ACC112 (cell line): ENCODE results near the gene COL28A1.

Experiments used
- H2AFZ ChIP-seq: fragments of 200-600 bp; sonication (generic); one replicate; pipeline ENCODE4 v1.6.0; 2017; ENCODE audit warnings: antibody characterized with exemption, low read length; ENCODE audit not compliant: unreplicated experiment
- H3K27ac ChIP-seq: fragments of 200-600 bp; sonication (generic); 2 replicates; pipeline ENCODE4 v1.5.1; 2014; ENCODE audit warnings: low read depth, mild to moderate bottlenecking, antibody characterized with exemption, low read length, moderate library complexity
- H3K27me3 ChIP-seq: fragments of 200-600 bp; sonication (generic); 2 replicates; pipeline ENCODE4 v1.6.1; 2014; ENCODE audit warnings: mild to moderate bottlenecking, antibody characterized with exemption, low read length, moderate library complexity, mixed read lengths; ENCODE audit not compliant: insufficient read depth
- H3K36me3 ChIP-seq: fragments of 200-600 bp; sonication (generic); 2 replicates; pipeline ENCODE4 v1.6.1; 2016; ENCODE audit warnings: mild to moderate bottlenecking, antibody characterized with exemption, low read length, moderate library complexity, mixed read lengths; ENCODE audit not compliant: insufficient read depth
- H3K4me1 ChIP-seq: fragments of 200-600 bp; sonication (generic); one replicate; pipeline ENCODE4 v1.6.1; 2016; ENCODE audit warnings: low read length, mixed read lengths; ENCODE audit not compliant: insufficient read depth, unreplicated experiment, control insufficient read depth
- H3K4me3 ChIP-seq: fragments of 200-600 bp; sonication (generic); 2 replicates; pipeline ENCODE4 v1.5.1; 2014; ENCODE audit warnings: mild to moderate bottlenecking, low read depth, low read length
- H3K79me2 ChIP-seq: fragments of 200-600 bp; sonication (generic); one replicate; pipeline ENCODE4 v1.6.0; 2016; ENCODE audit warnings: low read length; ENCODE audit not compliant: control insufficient read depth, unreplicated experiment, insufficient read depth

COL28A1 gene

GRCh38 chr7:7438851-7439250 lies 96.8 kb downstream of the COL28A1 start:
- Histone ChIP-seq H3K4me1 (peaks cover 25% of the 10 kb centered on the region), H3K4me3 (no peak overlapping the region), H3K27ac (peak overlapping the region; percentile 83), H3K27me3 (no peaks in the 10 kb centered on the region), H2AFZ (peak overlapping the region; percentile 60), H3K36me3 (no peaks in the 10 kb centered on the region), H3K79me2 (no peaks in the 10 kb centered on the region)

DNA sequence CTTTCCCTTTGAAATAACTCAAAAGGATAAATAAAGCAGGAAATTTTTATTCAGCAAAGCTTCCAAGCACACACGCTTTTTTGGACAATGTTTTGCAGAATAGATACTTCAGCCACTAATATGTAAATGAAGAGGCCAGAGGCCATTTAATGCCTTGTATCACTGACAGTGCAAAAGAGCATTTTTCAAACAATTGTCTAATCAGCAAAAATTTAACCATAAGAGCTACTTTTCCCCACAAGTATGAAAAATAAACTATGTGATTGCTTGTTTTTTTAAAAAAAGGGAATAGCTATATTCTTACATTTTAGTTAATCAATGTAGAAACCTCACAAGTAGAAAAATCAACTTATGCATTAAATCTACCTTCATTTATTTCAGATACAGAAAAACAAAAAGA lies 99.7 kb downstream of the COL28A1 start:
- peaks cover 27% of the 10 kb centered on the region for H3K4me1 ChIP-seq
- H3K27ac ChIP-seq: no peak overlapping the region

GRCh38 chr7:7434329-7434728 lies 101.3 kb downstream of the COL28A1 start:
- H3K36me3 ChIP-seq: no peaks in the 10 kb centered on the region
- no peak overlapping the region for H3K4me3 ChIP-seq
- H3K27ac ChIP-seq: no peak overlapping the region
- no peaks in the 10 kb centered on the region for H3K79me2 ChIP-seq
- no peaks in the 10 kb centered on the region for H3K27me3 ChIP-seq
- H2AFZ ChIP-seq: peak overlapping the region; percentile 53
- peaks cover 23% of the 10 kb centered on the region for H3K4me1 ChIP-seq

More for the DNA sequence above, 99.7 kb downstream of the COL28A1 start:
- Histone ChIP-seq H3K36me3 (no peaks in the 10 kb centered on the region), H2AFZ (no peak overlapping the region), H3K27me3 (no peaks in the 10 kb centered on the region), H3K4me3 (no peak overlapping the region), H3K79me2 (no peaks in the 10 kb centered on the region)

- Histone ChIP-seq H3K36me3 (no peaks in the 10 kb centered on the region), H2AFZ (peak overlapping the region; percentile 53), H3K79me2 (no peaks in the 10 kb centered on the region), H3K4me1 (peaks cover 24% of the 10 kb centered on the region), H3K27ac (no peak overlapping the region), H3K27me3 (no peaks in the 10 kb centered on the region), H3K4me3 (no peak overlapping the region)
Observed at GRCh38 chr7:7433811-7434210, 101.9 kb downstream of the COL28A1 start.

- Histone ChIP-seq H3K4me1 (peaks cover 22% of the 10 kb centered on the region), H3K27me3 (no peaks in the 10 kb centered on the region), H3K36me3 (no peaks in the 10 kb centered on the region), H2AFZ (no peak overlapping the region), H3K79me2 (no peaks in the 10 kb centered on the region), H3K4me3 (no peak overlapping the region), H3K27ac (no peak overlapping the region)
Observed at GRCh38 chr7:7432979-7433378, 102.7 kb downstream of the COL28A1 start.

DNA sequence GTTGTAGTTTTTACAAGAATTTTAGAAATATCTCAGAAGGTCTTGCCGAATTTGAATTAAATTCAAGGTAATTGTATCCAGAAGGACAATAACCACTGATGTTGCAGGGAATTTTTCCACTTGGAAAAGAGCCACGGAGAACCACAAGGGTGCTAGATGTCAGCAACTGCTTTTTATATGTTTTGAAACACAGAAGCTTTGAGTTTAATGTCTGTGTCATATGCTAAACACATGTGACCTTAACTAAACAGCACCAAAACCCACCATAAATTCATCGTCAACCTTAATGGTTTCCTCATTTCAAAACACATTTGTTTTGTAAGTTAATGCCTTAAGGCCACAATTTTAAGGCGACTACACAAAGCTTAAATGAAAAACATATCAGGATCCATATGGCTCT lies 106.9 kb downstream of the COL28A1 start:
- no peaks in the 10 kb centered on the region for H3K27me3 ChIP-seq
- H3K27ac ChIP-seq: no peak overlapping the region
- H2AFZ ChIP-seq: peak overlapping the region; percentile 73
- H3K4me3 ChIP-seq: no peak overlapping the region
- peaks cover 21% of the 10 kb centered on the region for H3K4me1 ChIP-seq
- H3K79me2 ChIP-seq: no peaks in the 10 kb centered on the region
- no peaks in the 10 kb centered on the region for H3K36me3 ChIP-seq

GRCh38 chr7:7427363-7427762 lies 108.3 kb downstream of the COL28A1 start:
- Histone ChIP-seq H3K4me3 (no peak overlapping the region), H3K27me3 (no peaks in the 10 kb centered on the region), H3K27ac (no peak overlapping the region), H3K79me2 (no peaks in the 10 kb centered on the region), H3K4me1 (peaks cover 19% of the 10 kb centered on the region), H2AFZ (no peak overlapping the region), H3K36me3 (no peaks in the 10 kb centered on the region)

GRCh38 chr7:7426676-7427075 lies 109.0 kb downstream of the COL28A1 start:
- peaks cover 19% of the 10 kb centered on the region for H3K4me1 ChIP-seq
- H3K27ac ChIP-seq: no peak overlapping the region
- no peaks in the 10 kb centered on the region for H3K36me3 ChIP-seq
- no peaks in the 10 kb centered on the region for H3K27me3 ChIP-seq
- H3K4me3 ChIP-seq: no peak overlapping the region
- H3K79me2 ChIP-seq: no peaks in the 10 kb centered on the region
- H2AFZ ChIP-seq: no peak overlapping the region

DNA sequence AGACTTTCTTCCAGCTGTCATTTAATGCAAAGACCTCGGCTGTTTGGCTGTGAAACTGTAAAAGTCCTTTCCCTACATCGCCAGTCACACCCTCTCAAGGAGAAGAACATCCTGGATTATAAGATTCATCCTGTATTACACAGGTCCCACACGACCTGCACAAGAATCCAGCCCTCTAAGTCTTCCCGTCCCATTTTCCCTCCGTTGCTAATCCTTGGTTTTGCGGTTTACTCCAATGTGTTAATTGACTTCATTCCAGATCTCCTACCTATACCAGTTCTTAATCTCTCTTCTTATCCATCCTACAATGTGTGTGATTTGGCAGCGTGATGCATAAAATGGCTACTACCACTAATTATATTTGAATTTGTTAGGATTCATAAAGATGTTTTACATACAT lies 110.4 kb downstream of the COL28A1 start:
- no peak overlapping the region for H3K4me3 ChIP-seq
- H3K27ac ChIP-seq: no peak overlapping the region
- no peaks in the 10 kb centered on the region for H3K36me3 ChIP-seq
- no peaks in the 10 kb centered on the region for H3K79me2 ChIP-seq
- H3K4me1 ChIP-seq: peaks cover 19% of the 10 kb centered on the region
- H3K27me3 ChIP-seq: no peaks in the 10 kb centered on the region
- no peak overlapping the region for H2AFZ ChIP-seq

DNA sequence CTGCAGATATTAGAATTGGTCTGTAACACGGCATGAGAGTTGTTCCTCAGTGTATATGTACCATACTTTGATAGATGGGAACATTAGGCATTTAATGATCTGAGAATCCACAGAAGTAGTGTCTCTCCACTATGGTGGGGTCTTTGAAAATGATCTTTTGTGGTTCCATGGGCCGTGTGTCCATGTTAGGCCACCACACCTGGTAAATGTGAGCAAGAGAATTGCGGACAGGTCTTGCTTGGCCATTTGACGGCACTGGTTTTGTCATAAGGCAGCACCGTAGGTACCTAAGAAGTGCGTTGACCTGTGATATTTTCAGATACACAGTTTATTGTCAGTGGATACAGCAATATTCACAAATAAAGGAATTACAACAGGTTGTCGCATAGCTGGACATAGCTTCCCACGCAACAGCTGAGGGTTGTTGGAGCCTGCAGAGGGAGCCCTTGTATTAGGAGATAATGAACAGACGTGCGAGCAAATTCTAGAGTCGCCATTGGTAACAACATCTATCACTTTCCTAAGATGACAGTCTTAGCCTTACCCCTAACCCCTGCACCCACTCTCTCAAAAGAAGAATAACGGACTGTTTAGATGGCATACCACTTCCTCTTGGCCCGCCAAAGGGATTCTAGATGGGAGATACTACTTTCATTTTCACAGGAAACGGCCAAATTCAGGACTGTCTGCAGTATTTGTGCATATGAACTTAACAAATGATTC lies 111.4 kb downstream of the COL28A1 start:
- H3K79me2 ChIP-seq: no peaks in the 10 kb centered on the region
- H3K36me3 ChIP-seq: no peaks in the 10 kb centered on the region
- peak overlapping the region; percentile 74 for H3K4me3 ChIP-seq
- no peak overlapping the region for H3K27ac ChIP-seq
- no peaks in the 10 kb centered on the region for H3K27me3 ChIP-seq
- H3K4me1 ChIP-seq: peaks cover 16% of the 10 kb centered on the region
- peak overlapping the region; percentile 64 for H2AFZ ChIP-seq

GRCh38 chr7:7422641-7423040 lies 113.0 kb downstream of the COL28A1 start:
- H3K27ac ChIP-seq: no peak overlapping the region
- H3K4me1 ChIP-seq: peaks cover 6% of the 10 kb centered on the region
- no peak overlapping the region for H3K4me3 ChIP-seq
- H2AFZ ChIP-seq: no peak overlapping the region
- no peaks in the 10 kb centered on the region for H3K36me3 ChIP-seq
- H3K79me2 ChIP-seq: no peaks in the 10 kb centered on the region
- no peaks in the 10 kb centered on the region for H3K27me3 ChIP-seq
